Testis (tissue), 2 donors: ENCODE measurements around the gene CPE.

Source experiments
- POLR2A ChIP-seq: fragments of 450-650 bp; IDR thresholded peaks from one replicate; pipeline ENCODE4 v1.6.1; 2017; ENCODE audit warnings: antibody characterized with exemption, mild to moderate bottlenecking, moderate library complexity
- TF ChIP-seq, protein P1 (sequence below), 3 experiments: fragments of 450-650 bp in 2 of 3; fragments of 200-600 bp in 1 of 3; sonication (generic) in 1 of 3; IDR thresholded peaks; one replicate each; pipeline ENCODE4 v1.5.1; 2016 to 2019; ENCODE audit warnings: antibody characterized with exemption in 3 of 3, mild to moderate bottlenecking in 2 of 3, moderate library complexity in 1 of 3

DNA sequence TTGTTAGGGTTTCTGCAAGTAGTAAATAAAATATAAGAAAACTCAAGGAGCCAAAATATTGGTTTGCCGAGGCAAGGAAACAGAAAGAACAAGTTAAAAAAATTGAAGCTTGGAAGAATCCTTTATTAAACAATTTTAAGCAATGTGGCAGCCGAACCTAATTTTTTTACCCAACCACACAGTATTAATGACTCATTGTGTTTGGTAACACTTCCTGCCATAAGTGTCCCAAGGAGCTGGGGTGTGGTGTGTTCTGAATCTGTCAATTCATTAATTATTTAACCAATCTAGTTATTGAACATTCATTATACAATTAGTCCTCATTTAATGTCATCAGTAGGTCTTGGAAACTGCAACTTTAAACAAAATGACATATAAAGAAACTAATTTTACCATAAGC lies 19.3 kb upstream of the CPE start:
- TF ChIP-seq POLR2A = no peak
- TF ChIP-seq, protein P1, sequence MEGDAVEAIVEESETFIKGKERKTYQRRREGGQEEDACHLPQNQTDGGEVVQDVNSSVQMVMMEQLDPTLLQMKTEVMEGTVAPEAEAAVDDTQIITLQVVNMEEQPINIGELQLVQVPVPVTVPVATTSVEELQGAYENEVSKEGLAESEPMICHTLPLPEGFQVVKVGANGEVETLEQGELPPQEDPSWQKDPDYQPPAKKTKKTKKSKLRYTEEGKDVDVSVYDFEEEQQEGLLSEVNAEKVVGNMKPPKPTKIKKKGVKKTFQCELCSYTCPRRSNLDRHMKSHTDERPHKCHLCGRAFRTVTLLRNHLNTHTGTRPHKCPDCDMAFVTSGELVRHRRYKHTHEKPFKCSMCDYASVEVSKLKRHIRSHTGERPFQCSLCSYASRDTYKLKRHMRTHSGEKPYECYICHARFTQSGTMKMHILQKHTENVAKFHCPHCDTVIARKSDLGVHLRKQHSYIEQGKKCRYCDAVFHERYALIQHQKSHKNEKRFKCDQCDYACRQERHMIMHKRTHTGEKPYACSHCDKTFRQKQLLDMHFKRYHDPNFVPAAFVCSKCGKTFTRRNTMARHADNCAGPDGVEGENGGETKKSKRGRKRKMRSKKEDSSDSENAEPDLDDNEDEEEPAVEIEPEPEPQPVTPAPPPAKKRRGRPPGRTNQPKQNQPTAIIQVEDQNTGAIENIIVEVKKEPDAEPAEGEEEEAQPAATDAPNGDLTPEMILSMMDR (IDR thresholded peaks at IDR 0.05) = no peak
